ENCODE data around the gene PLD4. TPM values are rescaled to one million over a fixed set of nuclear protein-coding genes. Genes with fewer than 3 reads are reported as not detected.
"Not testable (repeated sequence)": the region's sequence is repeated elsewhere in the genome, so short reads cannot be mapped to it uniquely, and the experiment has no call there.

PLD4 gene
- total RNA-seq, 2 experiments from 2014 or later, result not detected

GRCh38 chr14:104917116-104917515 lies 7.6 kb upstream of the PLD4 start:
- intact Hi-C loops (cut with micrococcal nuclease), result no loop called here
- POLR2A ChIA-PET, result no interaction called here
- H3K9me3 Mint-ChIP-seq, result peaks cover 1% of the 10 kb centered on the region
- no peak for DNase-seq
- no peaks in the 10 kb centered on the region for H3K4me1 Mint-ChIP-seq (ENCODE audit: low read depth)
- H3K27me3 Mint-ChIP-seq, result peaks cover 5% of the 10 kb centered on the region
- H3K36me3 Mint-ChIP-seq, result peaks cover under 1% of the 10 kb centered on the region
- no peak overlapping the region for H3K27ac Mint-ChIP-seq
- CTCF ChIA-PET, result no interaction called here
- no peak overlapping the region for H3K4me3 Mint-ChIP-seq

GRCh38 chr14:104917993-104918392 lies 6.7 kb upstream of the PLD4 start:
- ChIA-PET CTCF (no interaction called here), POLR2A (no interaction called here)
- H3K27me3 Mint-ChIP-seq, result peaks cover 5% of the 10 kb centered on the region
- no peak overlapping the region for H3K4me3 Mint-ChIP-seq
- intact Hi-C loops (cut with micrococcal nuclease), result no loop called here
- no peaks in the 10 kb centered on the region for H3K36me3 Mint-ChIP-seq
- no peaks in the 10 kb centered on the region for H3K4me1 Mint-ChIP-seq (ENCODE audit: low read depth)
- DNase-seq, result no peak
- H3K9me3 Mint-ChIP-seq, result no peaks in the 10 kb centered on the region
- H3K27ac Mint-ChIP-seq, result no peak overlapping the region

- H3K9me3 Mint-ChIP-seq, POLR2A ChIA-PET: not testable (repeated sequence)
Observed at GRCh38 chr14:104919152-104919992, 5.3 kb upstream of the PLD4 start.

GRCh38 chr14:104919993-104920315 lies 4.7 kb upstream of the PLD4 start:
- no peak for DNase-seq
- POLR2A ChIA-PET, result no interaction called here

More at GRCh38 chr14:104919152-104919992, 5.3 kb upstream of the PLD4 start:
- DNase-seq; H3K36me3 Mint-ChIP-seq; H3K27ac Mint-ChIP-seq; H3K27me3 Mint-ChIP-seq; CTCF ChIA-PET; intact Hi-C loops (cut with micrococcal nuclease); H3K4me1 Mint-ChIP-seq (ENCODE audit: low read depth); H3K4me3 Mint-ChIP-seq: not testable (repeated sequence)

GRCh38 chr14:104923640-104924420 lies 849 bp upstream of the PLD4 start:
- Mint-ChIP-seq H3K27me3 (peaks cover 2% of the 10 kb centered on the region), H3K36me3 (no peaks in the 10 kb centered on the region), H3K4me1 (ENCODE audit: low read depth) (peaks cover 3% of the 10 kb centered on the region), H3K27ac (no peak overlapping the region), H3K4me3 (no peak overlapping the region), H3K9me3 (peaks cover 3% of the 10 kb centered on the region)
- CTCF ChIA-PET, result interaction anchor here (0.7 kb wide), 1 partner anchor 600 kb away, joined by 3 read pairs; no protein-coding TSS in a partner anchor
- DNase-seq, result no peak
- intact Hi-C loops (cut with micrococcal nuclease), result no loop called here
- POLR2A ChIA-PET, result no interaction called here

More at GRCh38 chr14:104919993-104920315, 4.7 kb upstream of the PLD4 start:
- H3K9me3 Mint-ChIP-seq, result peaks cover 3% of the 10 kb centered on the region
- H3K4me1 Mint-ChIP-seq (ENCODE audit: low read depth), result no peaks in the 10 kb centered on the region
- peaks cover 5% of the 10 kb centered on the region for H3K27me3 Mint-ChIP-seq
- CTCF ChIA-PET, result no interaction called here
- no peak overlapping the region for H3K27ac Mint-ChIP-seq
- intact Hi-C loops (cut with micrococcal nuclease), result no loop called here
- H3K4me3 Mint-ChIP-seq, result no peak overlapping the region
- no peaks in the 10 kb centered on the region for H3K36me3 Mint-ChIP-seq

GRCh38 chr14:104925214-104925854 lies 655 bp downstream of the PLD4 start:
- Mint-ChIP-seq H3K4me1 (ENCODE audit: low read depth) (peaks cover 3% of the 10 kb centered on the region), H3K27me3 (peaks cover 2% of the 10 kb centered on the region), H3K27ac (no peak overlapping the region), H3K36me3 (no peaks in the 10 kb centered on the region), H3K9me3 (peaks cover 3% of the 10 kb centered on the region), H3K4me3 (no peak overlapping the region)
- ChIA-PET CTCF (no interaction called here), POLR2A (no interaction called here)
- no peak for DNase-seq
- intact Hi-C loops (cut with micrococcal nuclease), result no loop called here

- POLR2A ChIA-PET, result no interaction called here
- Mint-ChIP-seq H3K27ac (no peak overlapping the region), H3K36me3 (no peaks in the 10 kb centered on the region), H3K9me3 (peaks cover 3% of the 10 kb centered on the region), H3K27me3 (peaks cover 2% of the 10 kb centered on the region), H3K4me3 (no peak overlapping the region), H3K4me1 (ENCODE audit: low read depth) (peaks cover 3% of the 10 kb centered on the region)
- DNase-seq, result no peak
- CTCF ChIA-PET, result no interaction called here
- intact Hi-C loops (cut with micrococcal nuclease), result no loop called here
Observed at GRCh38 chr14:104925855-104926609, 1.4 kb downstream of the PLD4 start.

GRCh38 chr14:104926619-104927431 lies 2.1 kb downstream of the PLD4 start:
- Mint-ChIP-seq H3K27ac (no peak overlapping the region), H3K27me3 (peaks cover 2% of the 10 kb centered on the region), H3K4me3 (no peak overlapping the region), H3K36me3 (no peaks in the 10 kb centered on the region), H3K9me3 (peaks cover 3% of the 10 kb centered on the region), H3K4me1 (ENCODE audit: low read depth) (peaks cover 3% of the 10 kb centered on the region)
- no peak for DNase-seq
- ChIA-PET POLR2A (no interaction called here), CTCF (no interaction called here)
- intact Hi-C loops (cut with micrococcal nuclease), result no loop called here

- ChIA-PET CTCF (no interaction called here), POLR2A (no interaction called here)
- Mint-ChIP-seq H3K27me3 (peaks cover 2% of the 10 kb centered on the region), H3K27ac (no peak overlapping the region), H3K9me3 (peaks cover 3% of the 10 kb centered on the region), H3K36me3 (no peaks in the 10 kb centered on the region), H3K4me3 (no peak overlapping the region), H3K4me1 (ENCODE audit: low read depth) (peaks cover 3% of the 10 kb centered on the region)
- intact Hi-C loops (cut with micrococcal nuclease), result no loop called here
- DNase-seq, result no peak
Observed at GRCh38 chr14:104927432-104927816, 2.7 kb downstream of the PLD4 start.

GRCh38 chr14:104927901-104928300 lies 3.2 kb downstream of the PLD4 start:
- Mint-ChIP-seq H3K4me3 (no peak overlapping the region), H3K27ac (no peak overlapping the region), H3K4me1 (ENCODE audit: low read depth) (peaks cover 3% of the 10 kb centered on the region), H3K36me3 (no peaks in the 10 kb centered on the region), H3K9me3 (peaks cover 3% of the 10 kb centered on the region), H3K27me3 (peaks cover 2% of the 10 kb centered on the region)
- ChIA-PET POLR2A (no interaction called here), CTCF (no interaction called here)
- intact Hi-C loops (cut with micrococcal nuclease), result no loop called here
- DNase-seq, result no peak

- peaks cover 2% of the 10 kb centered on the region for H3K27me3 Mint-ChIP-seq
- intact Hi-C loops (cut with micrococcal nuclease), result no loop called here
- no peaks in the 10 kb centered on the region for H3K36me3 Mint-ChIP-seq
- no peak overlapping the region for H3K27ac Mint-ChIP-seq
- ChIA-PET POLR2A (no interaction called here), CTCF (no interaction called here)
- no peak overlapping the region for H3K4me3 Mint-ChIP-seq
- peaks cover 3% of the 10 kb centered on the region for H3K4me1 Mint-ChIP-seq (ENCODE audit: low read depth)
- peaks cover 3% of the 10 kb centered on the region for H3K9me3 Mint-ChIP-seq
- no peak for DNase-seq
Observed at GRCh38 chr14:104928391-104929133, 3.9 kb downstream of the PLD4 start.
